NCI-H1930 (cell line): ENCODE data around the gene PUM2.
"Not testable (repeated sequence)": the region's sequence is repeated elsewhere in the genome, so short reads cannot be mapped to it uniquely, and the experiment has no call there.

Source experiments
- DNase-seq, 2 experiments: peaks; one replicate each; lab custom pipeline; 2025; lab: John Stamatoyannopoulos, UW

Gene PUM2

DNA sequence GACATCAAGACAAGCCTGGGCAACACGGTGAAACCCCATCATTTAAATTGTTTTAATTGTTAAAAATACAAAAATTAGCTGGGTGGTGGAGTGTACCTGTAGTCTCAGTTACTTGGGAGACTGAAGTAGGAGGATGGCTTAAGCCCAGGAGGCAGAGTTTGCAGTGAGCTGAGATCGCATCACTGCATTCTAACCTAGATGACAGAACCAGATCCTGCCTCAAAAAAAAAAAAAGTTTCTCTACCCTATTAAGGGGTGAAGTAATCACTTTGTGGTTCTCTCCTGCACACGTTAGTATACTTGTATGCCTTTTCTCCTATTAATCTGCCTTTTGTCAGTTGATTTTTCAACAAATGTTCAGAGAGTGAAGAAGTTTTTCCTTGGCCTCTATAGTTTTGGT, 18.1 kb upstream of the PUM2 start:
- no peak for DNase-seq

DNA sequence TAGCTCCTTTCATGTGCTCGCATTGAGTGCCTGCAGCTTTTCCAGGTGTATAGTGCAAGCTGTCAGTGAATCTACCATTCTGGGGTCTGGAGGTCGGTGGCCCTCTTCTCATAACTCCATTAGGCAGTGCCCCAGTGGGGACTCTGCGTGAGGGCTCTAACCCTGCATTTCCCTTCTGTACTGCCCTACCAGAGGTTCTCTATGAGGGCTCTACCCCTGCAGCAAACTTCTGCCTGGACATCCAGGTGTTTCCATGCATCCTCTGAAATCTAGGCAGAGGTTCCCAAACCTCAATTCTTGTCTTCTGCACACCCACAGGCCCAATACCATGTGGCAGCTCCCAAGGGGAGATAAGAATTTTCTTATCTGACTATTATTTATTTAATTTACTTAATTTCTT, 17.3 kb upstream of the PUM2 start:
- DNase-seq: not testable (repeated sequence)

DNA sequence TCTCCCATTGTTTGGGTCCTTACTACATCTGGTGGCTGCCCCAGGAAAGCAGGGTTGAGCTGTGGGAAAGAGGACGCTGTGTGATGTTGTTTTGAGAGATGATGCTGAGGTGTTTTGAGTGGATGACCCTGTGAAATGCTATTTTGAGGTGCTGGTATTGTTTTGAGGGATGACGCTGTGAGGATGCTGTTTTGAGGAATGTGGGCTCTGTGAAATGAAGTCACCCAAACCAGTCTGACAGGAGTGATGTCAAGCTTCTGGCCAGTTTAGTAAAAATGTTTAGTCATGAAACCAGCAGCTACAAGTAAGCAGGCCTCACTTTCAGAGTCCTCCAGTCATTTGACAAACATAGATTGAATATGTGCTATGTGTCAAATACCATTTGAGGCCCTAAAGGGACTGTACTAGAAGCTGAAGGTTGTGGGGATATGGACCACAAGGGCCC, 16.1 kb upstream of the PUM2 start:
- DNase-seq: no peak

DNA sequence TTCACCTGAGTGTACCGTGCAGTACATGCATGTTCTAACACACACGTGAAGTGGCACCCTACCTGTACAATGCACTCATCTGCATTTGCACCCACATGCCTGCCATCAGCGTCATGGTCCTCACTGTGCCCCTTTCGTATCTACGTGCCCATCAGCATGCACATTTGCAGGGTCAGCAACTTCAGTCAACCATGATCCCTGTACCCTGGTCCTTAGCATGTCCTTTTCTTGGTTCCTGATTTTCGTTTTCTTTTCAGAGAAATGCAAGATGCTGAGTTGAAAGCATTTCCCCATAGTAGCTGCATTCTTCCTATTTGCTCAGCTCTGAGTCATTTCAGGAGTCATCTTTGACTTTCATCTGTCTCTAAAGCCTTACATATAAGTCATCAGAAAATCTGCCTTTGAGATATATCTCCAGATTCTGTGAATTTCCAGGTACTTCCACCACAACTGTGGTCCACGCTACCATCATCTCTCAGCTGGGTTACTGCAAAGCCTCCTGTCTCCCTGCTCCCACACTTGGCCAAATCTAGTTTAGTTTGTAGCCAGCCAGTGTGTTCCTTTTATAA, 14.7 kb upstream of the PUM2 start:
- DNase-seq: no peak

DNA sequence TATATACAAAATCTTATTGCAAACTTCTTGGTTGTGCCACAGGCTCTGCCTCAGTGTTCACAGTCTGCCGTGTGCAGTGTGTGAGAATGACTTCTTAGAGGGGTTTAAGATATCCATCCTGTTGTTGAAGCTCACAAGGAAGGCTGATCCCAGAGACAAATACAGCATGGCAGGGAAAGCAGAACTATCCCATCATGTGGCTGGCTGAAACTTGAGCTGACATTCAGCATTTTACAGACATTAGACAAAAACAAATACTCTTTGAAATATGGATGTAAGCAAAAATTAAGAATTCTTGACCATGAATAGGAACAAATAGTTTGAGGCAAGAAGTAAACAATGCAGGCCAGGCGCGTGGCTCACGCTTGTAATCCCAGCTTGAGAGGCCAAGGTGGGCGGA, 12.9 kb upstream of the PUM2 start:
- DNase-seq: no peak

DNA sequence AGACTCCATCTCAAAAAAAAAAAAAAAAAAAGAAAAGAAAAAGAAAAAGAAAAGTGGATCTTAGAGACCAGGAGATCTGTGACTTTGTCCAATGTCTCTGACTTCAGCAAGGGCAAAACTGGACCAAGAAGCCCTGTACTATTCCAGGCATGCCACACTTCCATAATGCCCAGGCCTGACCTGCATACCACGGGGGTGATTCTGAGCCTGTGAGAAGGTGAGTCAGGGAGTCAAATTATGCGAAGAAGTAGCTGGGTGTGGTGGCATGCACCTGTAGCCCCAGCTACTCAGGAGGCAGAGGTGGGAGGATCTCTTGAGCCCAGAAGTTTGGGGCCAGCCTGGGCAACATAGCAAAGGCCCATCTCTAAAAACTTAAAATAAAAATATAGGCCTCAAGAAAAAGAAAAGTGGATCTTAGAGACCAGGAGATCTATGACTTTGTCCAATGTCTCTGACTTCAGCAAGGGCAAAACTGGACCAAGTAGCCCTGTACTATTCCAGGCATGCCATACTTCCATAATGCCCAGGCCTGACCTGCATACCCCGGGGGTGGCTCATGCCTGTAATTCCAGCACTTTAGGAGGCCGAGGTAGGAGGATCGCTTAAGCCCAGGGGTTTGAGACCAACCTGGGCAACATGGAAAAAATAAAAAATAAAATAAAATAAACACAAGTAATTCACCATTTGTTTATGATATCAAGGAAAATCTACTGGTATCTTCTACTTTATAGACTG, 12.2 kb upstream of the PUM2 start:
- no peak for DNase-seq

DNA sequence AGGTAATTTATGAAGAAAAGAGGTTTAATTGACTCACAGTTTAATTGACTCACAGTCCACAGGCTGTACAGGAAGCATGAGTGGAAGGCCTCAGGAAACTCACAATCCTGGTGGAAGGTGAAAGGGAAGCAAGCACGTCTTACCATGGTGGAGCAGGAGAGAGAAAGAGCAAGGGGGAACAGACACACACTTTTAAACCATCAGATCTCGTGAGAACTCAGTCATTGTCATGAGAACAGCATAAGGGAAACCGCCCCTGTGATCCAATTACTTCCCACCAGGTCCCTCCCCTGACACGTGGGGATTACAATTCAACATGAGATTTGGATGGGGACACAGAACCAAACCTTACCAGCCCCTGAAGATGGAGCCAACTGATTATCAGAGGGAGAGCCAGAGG, 11.2 kb upstream of the PUM2 start:
- no peak for DNase-seq

DNA sequence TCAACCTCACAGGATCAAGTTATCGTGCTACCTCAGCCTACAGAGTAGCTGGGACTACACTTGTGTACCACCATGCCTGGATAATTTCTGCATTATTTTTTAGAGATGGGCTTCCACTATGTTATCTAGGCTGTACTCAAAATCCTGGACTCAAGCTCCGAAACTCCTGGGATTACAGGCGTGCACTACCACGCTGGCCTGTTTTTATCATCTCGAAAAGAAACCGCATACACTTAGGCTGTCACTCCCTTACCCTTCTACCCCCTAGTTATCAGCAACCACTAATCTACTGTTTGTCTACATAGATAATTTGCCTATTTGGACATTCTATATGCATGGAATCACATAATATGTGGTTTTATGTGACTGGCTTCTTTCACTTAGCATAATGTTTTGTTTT, 8.5 kb upstream of the PUM2 start:
- no peak for DNase-seq

DNA sequence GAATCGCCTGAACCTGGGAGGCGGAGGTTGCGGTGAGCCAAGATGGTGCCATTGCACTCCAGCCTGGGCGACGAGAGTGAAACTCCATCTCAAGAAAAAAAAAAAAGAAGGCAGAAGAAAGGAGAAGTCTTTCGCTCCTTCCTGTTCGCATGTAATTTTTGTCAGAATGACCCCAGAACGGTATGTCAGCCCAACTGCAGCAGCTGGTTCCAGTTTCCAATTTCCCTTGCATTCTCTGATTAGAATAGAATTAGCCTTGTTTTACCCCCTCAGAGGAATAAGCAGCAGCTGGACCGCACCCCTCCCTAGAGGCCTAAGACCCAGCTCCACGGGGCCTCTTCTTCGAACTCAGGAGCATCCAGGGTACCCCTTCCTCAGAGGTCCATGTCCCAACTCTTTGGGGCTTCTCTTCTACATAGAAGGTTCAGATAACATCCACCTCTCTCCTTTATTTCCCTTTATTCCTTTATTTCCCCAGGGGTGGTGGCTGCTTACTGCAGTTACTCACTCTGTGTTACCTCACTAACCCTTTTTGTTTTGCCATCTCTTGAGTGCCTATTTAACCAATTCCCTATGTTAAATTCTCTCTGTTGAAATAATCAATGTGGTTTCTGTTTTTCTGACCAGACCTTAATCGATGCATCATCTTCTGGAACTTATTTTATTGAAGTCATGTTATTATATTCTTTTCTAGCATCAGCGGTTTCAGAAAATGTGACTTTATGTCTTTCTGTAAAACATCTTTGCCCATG, 7.2 kb upstream of the PUM2 start:
- DNase-seq: no peak

DNA sequence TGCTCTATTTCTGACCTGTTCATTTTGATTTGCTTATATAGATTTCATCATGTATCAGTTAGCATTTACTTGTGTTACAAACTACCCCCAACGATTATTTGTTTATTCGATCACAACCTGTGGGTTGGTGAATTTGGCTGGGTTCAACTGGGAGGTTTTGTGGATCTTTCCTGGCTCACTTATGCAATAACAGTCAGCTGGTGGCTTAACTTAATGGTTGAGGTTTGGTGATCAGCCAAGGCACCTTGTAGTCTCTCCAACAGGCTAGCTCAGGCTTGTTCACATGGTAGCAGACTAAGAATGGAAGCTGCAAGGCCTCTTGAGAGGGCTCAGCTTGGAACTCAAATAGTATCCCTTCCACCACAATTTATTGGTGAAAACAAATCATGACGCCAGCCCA, 5.4 kb upstream of the PUM2 start:
- peak in 1 of 2 experiments; percentile 19 for DNase-seq

DNA sequence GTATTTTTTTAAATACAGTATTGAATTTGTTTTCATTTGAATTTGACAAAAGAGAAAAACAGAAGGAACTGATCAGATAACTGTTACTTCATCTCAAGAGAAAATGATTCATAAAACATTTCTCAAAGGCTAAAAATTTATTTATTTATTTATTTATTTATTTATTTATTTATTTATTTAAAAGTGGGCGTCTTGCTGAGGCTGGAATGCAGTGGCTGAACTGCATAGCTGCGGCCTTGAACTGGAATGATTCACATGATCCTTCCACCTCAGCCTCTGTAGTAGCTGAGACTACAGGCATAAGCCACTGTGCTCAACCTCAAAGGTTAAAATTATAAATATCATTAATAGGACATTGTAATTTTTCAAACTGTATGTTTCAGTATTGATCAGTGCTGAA, 4.5 kb upstream of the PUM2 start:
- no peak for DNase-seq

DNA sequence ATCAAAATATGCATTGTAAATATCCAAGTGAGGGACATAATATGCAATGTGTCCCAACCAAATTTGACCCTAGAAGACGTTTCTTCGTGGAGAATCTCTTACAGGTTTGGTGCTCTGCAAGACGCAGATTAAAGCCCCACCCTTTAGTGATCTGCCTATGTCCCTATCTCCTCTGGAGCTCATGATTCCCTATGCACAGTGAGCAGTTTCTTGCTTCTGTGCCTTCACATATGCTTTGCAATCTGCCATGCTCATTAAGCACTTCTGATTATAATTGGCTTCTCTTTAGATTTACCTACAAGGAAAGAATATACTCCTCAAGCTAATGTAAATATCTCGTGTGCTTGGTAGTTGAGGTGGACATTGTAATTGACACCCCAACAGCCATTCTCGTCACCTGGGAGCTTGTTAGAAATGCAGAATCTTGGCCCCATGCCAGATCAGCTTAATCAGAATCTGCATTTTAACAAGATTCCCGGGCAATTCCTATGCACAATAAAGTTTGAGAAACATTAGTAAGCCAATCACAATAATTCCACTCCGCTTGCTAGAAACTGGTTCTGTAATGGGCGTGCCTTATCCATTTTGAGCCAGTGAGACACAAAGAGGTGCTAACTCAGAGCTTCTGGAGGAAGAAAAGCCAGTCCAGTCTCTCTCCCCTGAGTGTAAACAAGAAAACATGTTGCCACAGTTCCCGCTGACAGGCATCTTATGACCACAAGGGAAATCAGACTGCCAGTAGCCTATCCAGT, 2.8 kb upstream of the PUM2 start:
- DNase-seq: peak; percentile 12 to 40

DNA sequence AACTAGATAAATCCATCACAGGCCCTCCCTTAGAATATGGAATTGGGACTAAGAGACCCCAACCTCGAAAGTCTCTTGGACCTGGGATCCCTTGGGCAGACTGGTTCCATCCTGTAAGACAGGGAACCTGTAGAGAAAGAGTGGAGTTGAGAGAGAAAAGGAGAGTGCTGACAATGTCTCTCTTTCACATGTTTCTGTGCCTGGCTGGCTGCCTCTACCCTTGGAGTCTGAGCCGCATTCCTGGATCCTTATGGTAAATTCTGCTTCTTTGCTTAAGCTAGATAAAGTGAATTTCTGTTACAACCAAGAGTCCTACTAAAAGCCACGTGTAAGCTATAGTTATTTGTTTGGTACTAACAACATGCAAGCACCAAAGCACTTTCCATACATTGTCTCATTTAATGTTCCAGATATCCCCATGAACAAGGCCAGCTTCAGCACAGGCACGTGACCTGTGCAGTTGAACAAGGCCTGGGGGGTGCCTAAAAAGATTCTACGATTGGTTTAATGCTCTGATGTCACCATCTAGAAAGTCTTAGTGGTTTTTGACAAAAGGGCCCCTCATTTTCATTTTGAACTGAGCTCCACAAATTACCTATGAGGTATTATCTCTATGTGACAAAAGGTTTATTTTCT, 2.1 kb upstream of the PUM2 start:
- DNase-seq: no peak

DNA sequence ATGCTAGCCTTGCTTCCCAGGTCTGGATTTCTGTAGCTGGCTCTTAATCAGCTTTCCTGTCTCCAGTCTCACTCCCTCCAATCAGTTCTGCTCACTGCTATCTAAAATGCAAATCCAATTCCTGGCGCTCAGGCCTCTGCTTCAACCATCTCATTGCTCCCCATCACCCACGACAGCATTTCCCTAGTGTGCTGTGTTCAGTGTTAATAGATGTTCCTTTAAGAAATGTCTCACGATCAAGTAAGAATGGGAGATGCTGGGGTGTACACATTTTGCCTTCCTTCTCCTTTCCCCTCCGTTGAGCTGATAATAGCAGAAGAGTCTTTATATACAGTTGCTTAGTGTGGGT, 1.6 kb upstream of the PUM2 start:
- DNase-seq: no peak

DNA sequence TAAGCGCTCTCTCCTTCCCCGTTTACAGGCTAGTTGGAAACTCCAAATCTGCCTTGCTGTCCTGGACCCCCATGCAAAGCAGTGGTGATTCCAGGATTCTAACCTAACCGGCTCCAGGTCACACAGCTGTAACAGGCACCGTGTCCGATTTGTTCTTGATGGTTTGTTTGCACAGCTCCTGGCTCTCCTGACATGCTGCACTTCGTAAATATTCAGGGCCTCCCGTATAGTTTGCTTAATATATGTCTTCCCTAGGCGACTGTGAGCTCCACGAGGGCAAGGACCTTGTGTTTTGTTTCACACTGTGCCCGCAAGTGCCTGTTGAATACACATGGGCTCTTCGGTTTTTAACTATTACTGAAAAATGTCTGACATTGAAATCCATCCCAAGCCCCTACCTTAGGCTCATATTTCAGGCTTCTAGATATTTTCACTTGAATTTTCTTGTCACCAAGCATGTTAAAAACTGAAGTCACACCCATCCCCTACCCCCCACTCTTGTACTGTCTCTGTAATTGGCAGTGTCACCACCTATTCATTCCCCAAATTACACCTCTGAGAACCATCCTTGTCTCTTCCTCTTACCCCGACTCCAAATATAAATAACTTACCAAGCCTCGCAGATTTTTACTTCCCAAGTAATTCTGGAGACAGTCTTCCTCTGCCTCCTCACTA, 1.0 kb upstream of the PUM2 start:
- no peak for DNase-seq

DNA sequence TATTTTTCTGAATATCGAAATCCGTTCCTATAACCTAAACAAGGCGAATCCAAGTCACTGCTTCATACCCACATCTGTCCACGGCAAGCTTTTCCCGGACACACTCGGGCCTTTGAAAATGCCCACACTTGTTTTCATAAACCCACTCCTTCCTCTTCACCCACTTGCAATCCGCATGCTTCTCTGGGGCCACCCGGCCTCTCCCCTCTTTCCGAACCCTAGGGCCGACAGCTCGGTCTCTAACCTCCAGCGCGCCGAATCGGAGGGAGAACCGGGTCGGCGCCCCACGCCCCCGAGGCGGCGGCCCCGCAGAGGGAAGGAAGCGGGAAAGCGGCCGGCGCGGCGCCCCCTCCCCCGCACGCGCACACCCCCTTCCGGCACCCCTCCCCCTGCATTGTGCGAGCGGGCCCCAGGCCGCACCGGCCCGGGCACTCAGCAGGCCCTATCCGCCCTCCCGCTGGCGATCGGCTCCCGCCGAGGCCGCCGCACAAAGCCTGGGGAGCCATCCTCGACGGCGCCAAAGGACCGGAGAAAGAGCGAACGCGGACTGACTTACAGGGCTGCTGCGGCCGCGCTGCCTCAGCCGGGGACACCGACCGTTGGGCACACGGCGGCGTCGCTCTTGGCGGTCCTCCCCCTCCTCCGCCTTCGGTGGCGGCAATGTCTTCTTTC, 467 bp downstream of the PUM2 start:
- DNase-seq: peak in 1 of 2 experiments; percentile 52

DNA sequence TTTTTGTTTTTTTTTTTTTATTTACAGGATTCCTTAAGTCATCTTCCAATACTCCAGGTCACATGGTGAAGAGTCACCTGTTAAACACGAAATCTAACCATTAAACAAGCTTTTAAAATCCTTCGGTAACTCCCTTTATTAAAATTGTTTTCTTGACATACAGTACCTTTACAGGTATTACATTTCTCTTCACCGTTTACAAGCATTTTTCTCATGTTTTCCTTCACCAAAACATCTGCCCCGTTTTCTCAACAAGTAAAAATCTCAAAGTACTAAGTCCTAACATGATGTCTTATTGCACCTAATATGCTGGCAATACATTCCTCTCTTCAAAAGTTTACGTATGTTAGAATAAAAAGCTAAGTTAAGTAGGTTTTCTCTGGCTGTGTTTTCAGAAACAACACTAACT, 1.1 kb downstream of the PUM2 start:
- DNase-seq: no peak

DNA sequence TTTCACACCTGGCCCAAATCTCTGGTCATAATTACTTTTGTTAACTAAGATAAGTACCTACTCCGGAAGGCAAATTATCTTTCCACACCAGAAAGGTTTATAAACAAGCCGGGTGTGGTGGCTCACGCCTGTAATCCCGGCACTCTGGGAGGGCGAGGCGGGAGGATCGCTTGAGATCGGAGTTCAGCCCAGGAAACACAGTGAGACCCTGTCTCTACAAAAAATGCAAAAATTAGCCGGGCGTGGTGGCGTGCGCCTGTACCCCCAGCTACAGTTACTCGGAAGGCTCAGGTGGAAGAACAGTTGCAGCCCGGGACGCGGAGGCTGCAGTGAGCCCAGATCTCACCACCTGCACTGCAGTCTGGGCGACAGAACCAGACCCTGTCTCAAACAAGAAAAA, 2.1 kb downstream of the PUM2 start:
- no peak for DNase-seq

DNA sequence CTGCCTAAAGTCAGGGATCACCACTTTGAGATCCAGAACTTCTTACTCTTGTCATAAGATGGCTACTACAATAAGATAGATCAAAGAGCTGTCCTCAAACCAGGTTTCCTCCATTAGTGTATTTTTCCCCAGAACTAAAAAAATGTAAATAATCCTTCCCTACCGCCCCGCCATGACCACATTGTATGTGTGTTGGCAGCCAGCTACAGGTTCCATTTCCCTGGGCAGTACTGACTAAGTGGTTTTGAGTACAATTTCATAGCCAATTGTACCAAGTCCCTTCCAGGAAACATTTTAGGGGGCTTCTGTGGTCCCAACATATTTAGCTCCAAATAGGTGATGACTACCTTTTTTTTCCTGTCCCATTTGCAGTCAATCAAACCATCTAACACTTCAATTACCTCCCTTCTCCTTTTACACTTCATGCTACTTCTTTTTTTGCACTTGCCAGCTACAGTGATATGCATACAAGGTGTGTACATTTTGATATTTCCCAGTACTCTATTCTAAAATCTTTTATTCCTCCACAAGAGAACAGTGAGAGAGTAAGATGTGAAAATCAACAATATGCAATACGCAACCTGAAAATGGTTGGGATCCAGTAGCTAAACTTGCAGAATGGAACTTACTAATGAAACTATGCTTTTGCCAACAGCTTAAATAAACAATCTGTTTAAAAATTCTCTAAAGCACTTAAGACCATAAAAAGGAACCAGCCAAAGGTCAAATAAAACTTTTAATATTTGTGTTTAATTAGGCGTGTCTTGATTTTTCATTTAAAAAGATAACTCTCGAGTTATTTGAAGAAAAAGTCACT, 3.9 kb downstream of the PUM2 start:
- DNase-seq: no peak

DNA sequence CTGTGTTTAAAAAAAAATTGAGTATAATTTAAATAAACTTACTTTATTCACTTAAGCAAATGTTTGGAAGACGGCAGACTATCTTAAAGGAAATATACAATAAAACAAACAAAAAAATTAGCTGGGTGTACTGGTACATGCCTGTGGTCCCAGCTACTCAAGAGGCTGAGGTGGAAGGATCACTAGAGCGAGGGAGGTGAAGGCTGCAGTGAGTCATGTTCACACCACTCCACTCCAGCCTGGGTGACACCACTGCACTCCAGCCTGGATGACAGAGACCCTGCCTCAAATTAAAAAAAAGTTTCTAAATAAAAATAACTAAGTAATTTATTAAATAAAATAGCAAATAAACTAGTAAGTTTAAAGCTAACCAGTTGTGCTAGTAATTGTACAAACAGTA, 7.5 kb downstream of the PUM2 start:
- DNase-seq: no peak
